T-cell (primary cell): ENCODE results near the gene RAP1GAP2. TPM values are rescaled to one million over a fixed set of nuclear protein-coding genes. Genes with fewer than 3 reads are reported as not detected.
"Not testable (repeated sequence)": the region's sequence is repeated elsewhere in the genome, so short reads cannot be mapped to it uniquely, and the experiment has no call there.

Source experiments
- ATAC-seq, 4 experiments: fragments of 200-7000 bp in 3 of 4; fragments of 150-1000 bp in 1 of 4; cut with Tn5 transposase; replicated peaks in 1 of 4; 1 replicate in 3 of 4; 2 replicates in 1 of 4; pipeline ENCODE4 v1.10.0; 2021; ENCODE audit warnings: moderate library complexity in 3 of 4, mild to moderate bottlenecking in 2 of 4, moderate number of reproducible peaks in 1 of 4
- CTCF ChIA-PET, 2 donors: fragments of 300-600 bp; sonication (Branson Sonifier 250); formaldehyde crosslinking; loops; one replicate each; lab custom pipeline; 2022; ENCODE audit warnings: antibody characterized with exemption in 2 of 2; lab: Charles Lee
- POLR2A ChIA-PET, 2 donors: fragments of 300-600 bp; sonication (Branson Sonifier 250); formaldehyde crosslinking; loops; one replicate each; lab custom pipeline; 2022; ENCODE audit warnings: antibody characterized with exemption in 2 of 2; lab: Charles Lee
- DNase-seq, 35 experiments: peaks; one replicate each; pipeline versions ENCODE4 v3.0.0 to v3.0.0-alpha.2; 2013 to 2023
- H3K27ac ChIP-seq: one replicate; pipeline ENCODE4 v1.5.1; 2013; ENCODE audit warnings: low read length
- H3K27me3 ChIP-seq, 2 experiments: replicated peaks in 1 of 2; 1 replicate in 1 of 2; 2 replicates in 1 of 2; pipeline versions ENCODE4 v1.6.1 to v1.7.0; 2013; ENCODE audit warnings: low read length in 1 of 2, mixed read lengths in 1 of 2; ENCODE audit not compliant: control insufficient read depth in 2 of 2, insufficient read depth in 2 of 2; ENCODE audit errors: extremely low read depth in 1 of 2
- H3K36me3 ChIP-seq, 2 donors: 1 replicate in 1 of 2; 2 replicates in 1 of 2; pipeline versions ENCODE4 v1.6.1 to v1.7.0; 2013; ENCODE audit warnings: low read length in 1 of 2; ENCODE audit not compliant: control insufficient read depth in 2 of 2, insufficient read depth in 1 of 2; ENCODE audit errors: extremely low read depth in 1 of 2
- H3K4me1 ChIP-seq, 2 experiments: 1 replicate in 1 of 2; 2 replicates in 1 of 2; pipeline versions ENCODE4 v1.6.1 to v1.7.0; 2013; ENCODE audit warnings: low read length in 2 of 2, mixed read lengths in 1 of 2; ENCODE audit not compliant: insufficient read depth in 2 of 2, control insufficient read depth in 1 of 2; ENCODE audit errors: extremely low read depth in 1 of 2
- H3K4me3 ChIP-seq, 2 donors: 1 replicate in 1 of 2; 2 replicates in 1 of 2; pipeline versions ENCODE4 v1.5.1 to v1.7.0; 2013; ENCODE audit warnings: mild to moderate bottlenecking in 2 of 2, low read length in 1 of 2, moderate library complexity in 1 of 2; ENCODE audit not compliant: control insufficient read depth in 1 of 2; ENCODE audit errors: extremely low read depth in 1 of 2
- H3K9me3 ChIP-seq: 2 replicates; pipeline ENCODE4 v1.7.0; 2013
- H3K27ac Mint-ChIP-seq, 2 donors: one replicate each; pipeline ENCODE4 v1.8.0; 2020 to 2021; ENCODE audit warnings: mild to moderate bottlenecking in 2 of 2, mixed read lengths in 2 of 2
- H3K27me3 Mint-ChIP-seq, 2 donors: one replicate each; pipeline ENCODE4 v1.8.0; 2021 to 2022; ENCODE audit warnings: mixed read lengths in 2 of 2
- H3K36me3 Mint-ChIP-seq: one replicate; pipeline ENCODE4 v1.8.0; 2021; ENCODE audit warnings: mixed read lengths
- H3K4me1 Mint-ChIP-seq, 3 donors: one replicate each; pipeline ENCODE4 v1.8.0; 2020 to 2022; ENCODE audit warnings: mixed read lengths in 3 of 3, mild to moderate bottlenecking in 1 of 3
- H3K4me3 Mint-ChIP-seq, 3 donors: one replicate each; pipeline ENCODE4 v1.8.0; 2020 to 2022; ENCODE audit warnings: mild to moderate bottlenecking in 3 of 3, mixed read lengths in 3 of 3, moderate library complexity in 3 of 3
- H3K9me3 Mint-ChIP-seq, 3 donors: one replicate each; pipeline ENCODE4 v1.8.0; 2020 to 2022; ENCODE audit warnings: mixed read lengths in 3 of 3
- WGBS: methylation state at CpG from one replicate; pipeline ENCODE4 v1.1.5; 2013; ENCODE audit warnings: missing lambda C conversion rate; ENCODE audit not compliant: insufficient coverage; 5-methylcytosine and 5-hydroxymethylcytosine counted together
- total RNA-seq, 35 experiments: library from RNA in 6 of 35; stranded (reverse) in 6 of 35; fragments of 120-200 nt in 1 of 35; gene quantifications; one replicate each; pipeline versions ENCODE4 v1.2.1 to v1.2.4 and lab custom pipeline; 2013 to 2026

The RAP1GAP2 gene
- total RNA-seq, 5 donors from 2014 or later (not counting 1 experiment from before 2014, with no cell fraction given) = 8.0 to 77.7 (median 13.3) TPM

- Mint-ChIP-seq H3K4me3 (no peak overlapping the region), H3K9me3 (no peaks in the 10 kb centered on the region), H3K36me3 (no peaks in the 10 kb centered on the region), H3K4me1 (peaks cover 3 to 12% (median 10%) of the 10 kb centered on the region in 3 donors), H3K27me3 (peaks cover 1 to 13% of the 10 kb centered on the region in 2 donors), H3K27ac (no peak overlapping the region)
- ATAC-seq (no peak), DNase-seq (no peak)
- peaks cover 2 to 18% of the 10 kb centered on the region in 2 experiments for H3K4me1 ChIP-seq
- CTCF ChIA-PET = interaction anchor here (0.6 to 1.0 kb wide), 5 partner anchors 8 to 627 kb away, joined by 3 to 7 read pairs (median 4); no protein-coding TSS in a partner anchor
- no peaks in the 10 kb centered on the region for H3K9me3 ChIP-seq
- H3K27me3 ChIP-seq = peaks cover 0 to 20% of the 10 kb centered on the region in 2 experiments
- no peak overlapping the region for H3K27ac ChIP-seq
- no peaks in the 10 kb centered on the region for H3K36me3 ChIP-seq
- POLR2A ChIA-PET = interaction anchor here in 1 of 2 donors (0.6 kb wide), 1 partner anchor 70 kb away, joined by 3 read pairs; no protein-coding TSS in a partner anchor
- 100% methylated on average over 2 of the region's 4 CpGs for WGBS
- no peak overlapping the region for H3K4me3 ChIP-seq
Measured at GRCh38 chr17:2783310-2784030, 12.8 kb upstream of the RAP1GAP2 start.

- no peak for ATAC-seq
- Histone ChIP-seq H3K27ac (no peak overlapping the region), H3K4me3 (no peak overlapping the region), H3K4me1 (peaks cover 2 to 14% of the 10 kb centered on the region in 2 experiments), H3K36me3 (no peaks in the 10 kb centered on the region), H3K27me3 (peaks cover 0 to 9% of the 10 kb centered on the region in 2 experiments), H3K9me3 (no peaks in the 10 kb centered on the region)
- H3K27ac Mint-ChIP-seq = no peak overlapping the region
- DNase-seq = no peak
- no peak overlapping the region for H3K4me3 Mint-ChIP-seq
- H3K9me3 Mint-ChIP-seq = no peaks in the 10 kb centered on the region
- CTCF ChIA-PET = interaction anchor here (1.6 to 4.3 kb wide), 3 partner anchors 11 to 228 kb away, joined by 6 to 43 read pairs (median 19); partner anchors contain the start of gene RAP1GAP2 (in 1 of the 2)
- no peaks in the 10 kb centered on the region for H3K36me3 Mint-ChIP-seq
- H3K27me3 Mint-ChIP-seq = peaks cover 0 to 4% of the 10 kb centered on the region in 2 donors
- peaks cover 3 to 12% (median 7%) of the 10 kb centered on the region in 3 donors for H3K4me1 Mint-ChIP-seq
- POLR2A ChIA-PET = no interaction called here
- 94% methylated on average over 8 of the region's 8 CpGs for WGBS
Measured at GRCh38 chr17:2784864-2785263, 11.4 kb upstream of the RAP1GAP2 start.

GRCh38 chr17:2785376-2785775 lies 10.9 kb upstream of the RAP1GAP2 start:
- H3K4me1 Mint-ChIP-seq = peaks cover 3 to 14% (median 8%) of the 10 kb centered on the region in 3 donors
- 82% methylated on average over 4 of the region's 12 CpGs for WGBS
- not testable (repeated sequence) for H3K27ac Mint-ChIP-seq, ATAC-seq, H3K9me3 ChIP-seq, H3K27me3 Mint-ChIP-seq, H3K27ac ChIP-seq, DNase-seq, H3K4me3 ChIP-seq, H3K9me3 Mint-ChIP-seq, H3K27me3 ChIP-seq, H3K36me3 Mint-ChIP-seq, H3K4me3 Mint-ChIP-seq, H3K36me3 ChIP-seq
- ChIA-PET CTCF (interaction anchor here (0.6 to 4.3 kb wide), 15 partner anchors 11 to 383 kb away, joined by 3 to 43 read pairs (median 5); partner anchors contain the start of gene RAP1GAP2 (in 1 of the 2)), POLR2A (interaction anchor here in 1 of 2 donors (0.8 kb wide), 1 partner anchor 29 kb away, joined by 4 read pairs; no protein-coding TSS in a partner anchor)
- H3K4me1 ChIP-seq = peaks cover 2 to 15% of the 10 kb centered on the region in 2 experiments

- Histone ChIP-seq H3K36me3 (no peaks in the 10 kb centered on the region), H3K4me1 (peaks cover 5 to 25% of the 10 kb centered on the region in 2 experiments), H3K4me3 (no peak overlapping the region), H3K27ac (no peak overlapping the region), H3K9me3 (no peaks in the 10 kb centered on the region), H3K27me3 (peaks cover 0 to 6% of the 10 kb centered on the region in 2 experiments)
- Mint-ChIP-seq H3K27ac (no peak overlapping the region), H3K4me1 (peaks cover 6 to 24% (median 14%) of the 10 kb centered on the region in 3 donors), H3K9me3 (no peaks in the 10 kb centered on the region), H3K4me3 (no peak overlapping the region), H3K36me3 (no peaks in the 10 kb centered on the region), H3K27me3 (no peaks in the 10 kb centered on the region)
- DNase-seq (peak; percentile 75 to 94 (median 86)), ATAC-seq (peak; percentile 97 to 99 (median 98))
- WGBS = no CpG with 5 or more reads among the region's 21 CpGs
- ChIA-PET CTCF (interaction anchor here (0.5 to 4.3 kb wide), 27 partner anchors 9 to 1556 kb away, joined by 3 to 43 read pairs (median 4); partner anchors contain the start of genes CTNS (in 1 of the 2), RAP1GAP2 (in 1 of the 2) and SHPK (in 1 of the 2)), POLR2A (interaction anchor here (0.7 to 0.8 kb wide), 2 partner anchors 25 to 28 kb away, joined by 4 to 5 read pairs; no protein-coding TSS in a partner anchor)
Measured at GRCh38 chr17:2786176-2786881, 9.9 kb upstream of the RAP1GAP2 start.

GRCh38 chr17:2789700-2790099 lies 6.5 kb upstream of the RAP1GAP2 start:
- Histone ChIP-seq H3K27me3 (peaks cover 0 to 6% of the 10 kb centered on the region in 2 experiments), H3K9me3 (no peaks in the 10 kb centered on the region), H3K27ac (no peak overlapping the region), H3K36me3 (no peaks in the 10 kb centered on the region), H3K4me1 (peaks cover 18 to 59% of the 10 kb centered on the region in 2 experiments), H3K4me3 (no peak overlapping the region)
- no peaks in the 10 kb centered on the region for H3K9me3 Mint-ChIP-seq
- ATAC-seq (no peak), DNase-seq (no peak)
- no peaks in the 10 kb centered on the region for H3K36me3 Mint-ChIP-seq
- no CpG with 5 or more reads among the region's 3 CpGs for WGBS
- H3K27me3 Mint-ChIP-seq = no peaks in the 10 kb centered on the region
- H3K27ac Mint-ChIP-seq = no peak overlapping the region
- H3K4me3 Mint-ChIP-seq = no peak overlapping the region
- POLR2A ChIA-PET = no interaction called here
- peaks cover 39 to 56% (median 47%) of the 10 kb centered on the region in 3 donors for H3K4me1 Mint-ChIP-seq
- CTCF ChIA-PET = interaction anchor here in 1 of 2 donors (0.6 to 0.9 kb wide), 3 partner anchors 25 to 136 kb away, joined by 3 to 4 read pairs (median 4); no protein-coding TSS in a partner anchor
